H54 (cell line): Measurements from ENCODE around the gene BACE2.

Experiments used
- DNase-seq: peaks from one replicate; pipeline ENCODE4 v3.0.0; 2011; ENCODE audit warnings: low spot score, mixed read lengths; ENCODE audit not compliant: insufficient read length
- FAIRE-seq: peaks from 3 replicates; lab custom pipeline; 2011; peaks lifted over from hg19 to GRCh38; lab: Jason Lieb, UNC
- POLR2A ChIP-seq: IDR thresholded peaks from 2 replicates; pipeline ENCODE4 v1.6.1; 2011; ENCODE audit warnings: low read depth, mild to moderate bottlenecking, low read length

The BACE2 gene

GRCh38 chr21:41204736-41205135 is 36.8 kb downstream of the BACE2 start:
- no peak for TF ChIP-seq POLR2A
- no peak for DNase-seq
- no peak for FAIRE-seq

GRCh38 chr21:41207401-41208375 is 39.7 kb downstream of the BACE2 start:
- DNase-seq (no peak), FAIRE-seq (no peak)
- TF ChIP-seq POLR2A, result no peak

- FAIRE-seq, result no peak
- no peak for DNase-seq
- no peak for TF ChIP-seq POLR2A
Observed at GRCh38 chr21:41208376-41208763, 40.4 kb downstream of the BACE2 start.

DNA sequence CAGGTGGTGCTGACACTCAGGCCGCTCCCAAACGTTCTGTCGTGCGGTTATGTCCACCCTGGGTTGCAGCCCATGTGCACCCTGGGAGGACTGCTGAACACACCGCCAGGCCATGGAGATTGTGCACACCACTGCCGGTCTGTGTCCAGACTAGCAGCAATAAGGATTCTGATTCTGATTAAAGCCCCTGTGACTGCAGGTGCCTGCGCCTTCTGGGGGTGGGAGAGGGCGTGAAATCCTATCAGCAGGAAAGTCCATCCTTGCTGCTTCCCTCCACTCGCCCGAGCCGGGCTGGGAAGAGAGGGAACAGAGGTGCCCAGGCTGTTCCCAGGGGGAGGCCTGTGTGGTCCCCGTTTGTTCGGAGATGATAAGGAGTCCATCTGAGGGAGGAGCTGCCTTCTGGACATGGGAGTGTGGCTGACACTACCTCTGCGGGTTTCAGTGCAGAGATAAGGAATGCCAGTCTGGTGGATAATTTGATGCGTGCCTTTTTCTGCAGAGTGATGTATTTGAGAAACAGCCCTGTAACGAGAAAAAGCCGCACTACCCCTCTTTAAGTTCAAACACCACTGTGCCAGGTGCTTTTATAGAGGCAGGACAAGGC is 41.2 kb downstream of the BACE2 start:
- no peak for TF ChIP-seq POLR2A
- no peak for FAIRE-seq
- DNase-seq, result no peak

DNA sequence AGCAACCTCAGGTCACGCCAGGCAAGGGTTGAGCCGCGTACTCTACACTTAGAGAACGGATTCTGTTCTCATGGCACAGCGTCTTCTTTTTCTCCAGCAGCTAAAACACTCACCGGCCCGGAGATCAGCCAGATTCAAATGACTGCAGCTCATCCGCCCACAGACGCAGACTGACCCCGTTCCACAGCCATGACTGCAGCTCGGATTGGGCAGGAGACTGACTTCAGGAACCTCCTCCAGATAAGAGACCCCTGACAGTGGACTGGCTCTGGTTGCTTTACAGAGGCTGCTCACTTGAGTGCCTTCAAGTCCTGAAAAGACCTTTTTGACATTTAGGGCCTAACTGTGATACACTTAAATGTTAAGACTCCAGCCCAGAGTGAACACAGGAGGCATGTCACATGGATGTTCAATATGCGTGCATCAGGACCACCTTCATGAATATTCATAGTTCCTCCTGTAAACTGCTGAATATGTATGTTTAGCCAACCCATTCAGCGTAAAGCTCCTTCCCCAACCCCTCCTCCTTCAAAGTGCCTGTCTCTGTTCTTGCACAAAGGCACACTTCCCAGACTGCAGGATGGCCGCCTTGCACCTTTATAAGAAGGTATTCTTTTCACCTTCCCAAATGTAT is 42.6 kb downstream of the BACE2 start:
- no peak for TF ChIP-seq POLR2A
- no peak for FAIRE-seq
- no peak for DNase-seq

DNA sequence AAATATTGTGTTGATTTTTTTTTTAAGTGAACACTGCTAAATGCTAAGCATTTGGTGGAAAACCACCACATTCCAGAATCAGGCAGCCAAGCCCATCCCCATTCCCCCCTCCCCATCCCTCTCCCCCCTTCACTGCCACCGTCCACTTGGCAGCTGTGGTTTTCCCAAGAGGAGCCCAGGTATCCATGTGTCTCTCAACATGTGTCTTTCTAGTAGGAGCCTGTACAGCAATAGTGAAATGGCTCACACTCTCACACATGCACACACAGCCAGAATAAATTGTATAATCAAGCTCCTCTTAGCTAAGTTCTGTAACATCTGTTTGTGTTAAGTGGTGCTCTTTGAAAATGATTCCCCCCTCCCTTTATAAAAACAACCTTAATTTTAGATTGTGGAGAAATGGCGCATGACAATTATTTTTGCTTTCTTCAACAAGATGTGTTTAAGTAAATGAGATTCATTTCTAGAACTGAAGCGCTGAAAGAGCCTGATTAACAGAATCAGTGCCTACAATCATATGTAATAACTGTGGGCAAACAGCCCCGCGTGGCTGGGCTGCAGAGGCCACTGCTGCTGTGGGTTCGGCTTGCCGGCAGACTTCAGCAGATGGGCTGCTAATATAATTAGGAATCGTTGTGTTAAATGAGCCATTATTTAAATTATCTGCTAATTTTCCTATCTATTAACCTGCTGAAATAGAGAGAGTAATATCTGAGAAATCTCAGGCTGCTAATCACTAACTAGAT is 43.3 kb downstream of the BACE2 start:
- DNase-seq, result no peak
- no peak for TF ChIP-seq POLR2A
- FAIRE-seq, result no peak

GRCh38 chr21:41213021-41213420 is 45.1 kb downstream of the BACE2 start:
- no peak for TF ChIP-seq POLR2A
- FAIRE-seq (no peak), DNase-seq (no peak)

DNA sequence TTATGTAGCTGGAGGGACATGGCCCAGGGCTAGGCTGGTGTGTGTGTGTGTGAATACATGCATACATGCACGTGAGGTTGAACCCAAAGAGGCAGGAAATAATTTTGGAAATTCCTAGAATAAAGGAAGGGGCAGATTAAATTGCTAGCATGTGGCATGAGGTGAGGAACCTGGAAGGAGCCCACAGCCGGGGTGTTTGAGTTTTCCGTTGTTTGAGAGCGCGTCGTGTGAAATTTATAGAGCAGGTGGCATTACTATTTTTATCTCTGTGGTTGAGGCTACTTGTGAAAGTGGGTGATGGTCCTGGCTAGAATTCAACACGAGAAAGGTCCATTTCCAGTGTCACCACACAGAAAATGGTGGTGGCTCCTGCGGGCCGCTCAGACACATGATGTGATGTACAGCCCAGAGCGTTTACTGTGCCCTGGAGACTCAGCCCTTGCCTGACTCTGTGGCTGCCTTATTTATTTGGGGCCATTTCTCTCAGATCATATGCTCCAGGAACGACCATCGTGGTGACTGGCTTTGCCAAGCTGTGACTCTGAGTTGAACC is 48.0 kb downstream of the BACE2 start:
- no peak for DNase-seq
- no peak for FAIRE-seq
- TF ChIP-seq POLR2A, result no peak

DNA sequence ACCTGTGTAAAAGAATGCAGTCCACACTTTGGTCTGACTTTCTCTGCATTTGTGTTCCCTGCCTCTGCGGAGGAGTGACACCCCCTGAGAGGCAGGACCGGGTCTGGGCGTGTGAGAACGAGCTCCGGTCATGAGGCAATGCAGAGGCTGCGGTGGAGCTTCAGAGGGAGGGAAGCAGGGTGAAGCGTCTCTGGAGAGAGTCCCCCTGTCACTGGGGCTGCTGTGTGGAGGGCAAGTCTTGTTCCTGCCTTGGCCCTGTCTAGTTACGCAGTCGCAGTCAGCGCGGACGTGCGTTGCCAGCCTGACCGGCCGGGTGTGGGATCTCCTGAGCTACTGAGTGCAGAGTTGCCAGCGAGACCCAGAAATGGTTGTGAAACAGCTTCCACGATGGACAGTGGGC is 48.5 kb downstream of the BACE2 start:
- no peak for DNase-seq
- FAIRE-seq, result no peak
- no peak for TF ChIP-seq POLR2A

DNA sequence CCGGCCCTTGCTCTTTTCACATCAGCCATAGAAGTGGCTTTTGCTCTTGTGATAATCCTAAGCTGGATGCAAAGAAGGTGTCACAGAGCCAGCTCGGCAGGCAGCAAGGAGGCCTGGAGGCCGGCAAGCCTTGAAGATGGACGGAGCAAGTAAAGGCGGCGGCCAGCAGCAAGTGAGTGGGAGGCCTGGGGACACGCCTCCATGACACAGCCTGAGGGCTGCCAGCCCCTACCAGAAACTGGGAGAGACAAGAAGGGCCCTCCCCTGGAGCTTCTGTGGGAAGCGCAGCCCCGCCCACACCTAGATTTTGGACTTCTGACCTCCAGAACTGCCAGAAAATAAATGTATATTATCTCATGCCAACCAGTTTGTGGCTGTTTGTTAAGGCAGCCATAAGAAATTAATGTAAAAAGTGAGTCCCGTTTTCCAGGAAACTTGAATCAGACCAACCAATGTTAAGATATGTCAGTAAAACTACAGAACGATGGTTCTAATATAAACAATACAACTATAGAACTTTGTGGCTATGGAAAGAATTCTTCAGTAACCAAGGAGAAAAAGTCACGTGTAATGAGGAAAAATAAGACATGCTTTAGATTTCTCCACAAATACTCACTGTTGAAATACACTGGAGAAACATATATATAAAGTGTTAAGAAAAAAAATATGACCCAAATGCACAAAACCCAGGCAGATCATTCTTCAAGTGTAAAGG is 49.9 kb downstream of the BACE2 start:
- DNase-seq (no peak), FAIRE-seq (no peak)
- no peak for TF ChIP-seq POLR2A

- DNase-seq, result no peak
- no peak for TF ChIP-seq POLR2A
- FAIRE-seq, result no peak
Observed at GRCh38 chr21:41219498-41220207, 51.7 kb downstream of the BACE2 start.

DNA sequence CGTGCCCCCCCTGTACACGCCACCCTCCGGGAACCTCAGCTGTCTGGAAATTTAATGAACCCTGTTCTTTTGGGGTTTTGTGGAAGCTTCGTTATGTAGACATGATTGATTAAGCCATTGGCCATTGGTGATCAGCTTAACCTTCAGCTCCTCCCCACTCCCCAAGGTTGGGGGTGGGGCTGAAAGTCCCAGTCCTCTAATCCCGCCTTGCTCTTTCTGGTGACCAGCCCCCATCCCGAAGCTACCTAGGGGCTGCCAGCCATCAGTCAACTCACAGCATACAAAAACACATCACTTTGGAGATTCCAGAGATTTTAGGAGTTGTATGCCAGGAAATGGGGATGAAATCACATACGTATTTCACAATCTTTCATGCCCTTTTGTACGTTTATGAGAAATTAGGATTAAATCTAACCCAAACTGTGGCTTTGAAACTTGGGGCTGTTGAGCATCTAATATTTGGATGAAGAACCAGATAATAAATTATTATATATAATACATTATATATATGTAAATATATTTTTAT is 52.3 kb downstream of the BACE2 start:
- DNase-seq, result no peak
- no peak for FAIRE-seq
- TF ChIP-seq POLR2A, result no peak
